HAP-1 (cell line): ENCODE results near the gene FGGY.

ENCODE experiments used
- DNase-seq, 2 experiments: peaks; one replicate each; pipeline ENCODE4 v3.0.0-alpha.2; 2016 to 2020; ENCODE audit warnings: low spot score in 2 of 2
- H3K27me3 ChIP-seq: fragments of 250-450 bp; sonication (Bioruptor Pico); 2 replicates; pipeline ENCODE4 v1.5.1; 2020; ENCODE audit warnings: low read depth, mild to moderate bottlenecking, moderate library complexity
- H3K36me3 ChIP-seq: fragments of 250-450 bp; sonication (Bioruptor Pico); replicated peaks from 2 replicates; pipeline ENCODE4 v1.5.1; 2020; ENCODE audit warnings: mild to moderate bottlenecking
- H3K4me1 ChIP-seq: fragments of 250-450 bp; sonication (Bioruptor Pico); 2 replicates; pipeline ENCODE4 v1.5.1; 2020; ENCODE audit warnings: mild to moderate bottlenecking
- H3K4me3 ChIP-seq: fragments of 250-450 bp; sonication (Bioruptor Pico); 2 replicates; pipeline ENCODE4 v1.5.1; 2020; ENCODE audit warnings: mild to moderate bottlenecking, moderate library complexity
- H3K9me3 ChIP-seq: fragments of 250-450 bp; sonication (Bioruptor Pico); 2 replicates; pipeline ENCODE4 v1.5.1; 2020; ENCODE audit warnings: mild to moderate bottlenecking, moderate library complexity
- in situ Hi-C: fragments of 300-500 bp; cut with MboI; formaldehyde crosslinking; loops from 3 replicates; pipeline ENCODE4 v1.14.3; 2020; ENCODE audit warnings: low sequenced_read_pairs, inconsistent platforms, mixed read lengths

Gene FGGY

DNA sequence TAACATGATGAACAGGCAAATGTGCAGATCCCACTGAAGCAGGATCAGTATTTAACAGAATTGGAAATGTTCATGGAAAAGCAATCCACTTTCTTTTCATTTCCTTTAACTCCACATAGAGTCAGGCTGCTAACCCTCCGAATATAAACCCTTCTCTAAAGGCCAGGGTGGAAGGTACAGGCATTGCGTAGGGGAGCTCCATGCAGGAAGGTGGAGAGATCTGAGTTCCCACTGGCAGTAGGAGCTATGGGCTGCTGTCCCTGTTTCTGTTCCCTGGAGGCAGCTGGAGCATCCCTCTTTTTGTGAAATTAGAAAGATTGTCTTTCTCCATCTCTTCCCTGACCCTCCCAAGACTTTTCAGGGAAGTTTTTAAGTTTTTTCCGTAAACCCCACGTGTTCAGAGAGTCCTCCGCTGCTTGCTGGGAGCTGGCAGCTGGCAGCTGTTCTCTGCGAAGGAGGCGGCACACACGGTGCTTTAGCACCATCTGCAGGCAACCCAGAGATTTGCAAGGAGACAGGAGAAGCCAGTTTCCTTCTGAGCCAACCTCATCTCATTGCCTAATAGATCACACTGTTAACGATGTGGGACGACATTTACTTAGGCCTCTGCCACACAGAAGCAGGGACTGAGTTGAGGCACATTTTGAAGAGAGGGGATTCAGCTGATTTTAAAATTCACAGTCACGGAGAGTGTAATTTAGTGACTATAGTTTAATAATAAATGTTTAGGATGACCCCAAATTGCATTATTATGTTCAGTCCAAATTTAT lies 462.4 kb downstream of the FGGY start:
- Histone ChIP-seq H3K9me3 (no peaks in the 10 kb centered on the region), H3K4me1 (no peaks in the 10 kb centered on the region), H3K27me3 (no peaks in the 10 kb centered on the region), H3K36me3 (no peaks in the 10 kb centered on the region), H3K4me3 (no peak overlapping the region)
- DNase-seq: peak; percentile 68 to 79
- in situ Hi-C loops: loop anchor here (10.0 to 25.0 kb wide), 2 partner anchors 1015 to 1222 kb away; partner anchors contain the start of gene OMA1

DNA sequence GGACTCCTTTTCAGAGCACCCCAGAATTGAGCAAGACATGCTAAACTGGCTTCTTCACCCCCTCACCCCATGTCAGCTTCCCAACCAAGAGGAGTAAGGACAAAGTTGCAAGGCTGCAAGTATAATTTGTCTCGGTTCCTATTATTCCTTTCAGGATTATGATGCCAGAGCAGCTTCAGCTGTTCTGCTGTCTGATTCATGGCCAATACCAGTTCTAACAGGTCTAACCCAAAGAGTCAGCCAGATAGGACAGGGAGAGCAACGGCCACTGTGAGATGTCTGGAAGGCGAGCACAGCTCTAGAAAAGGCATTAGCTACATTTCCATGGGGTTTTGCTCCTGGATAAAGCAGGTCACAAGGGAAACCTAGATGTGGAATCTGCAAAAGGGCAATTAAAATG lies 464.5 kb downstream of the FGGY start:
- Histone ChIP-seq H3K4me1 (peaks cover 17% of the 10 kb centered on the region), H3K27me3 (no peaks in the 10 kb centered on the region), H3K9me3 (no peaks in the 10 kb centered on the region), H3K4me3 (no peak overlapping the region), H3K36me3 (no peaks in the 10 kb centered on the region)
- no peak for DNase-seq
- in situ Hi-C loops: loop anchor here (25.0 kb wide), 1 partner anchor 1224 kb away; the partner anchor contains the start of gene OMA1

DNA sequence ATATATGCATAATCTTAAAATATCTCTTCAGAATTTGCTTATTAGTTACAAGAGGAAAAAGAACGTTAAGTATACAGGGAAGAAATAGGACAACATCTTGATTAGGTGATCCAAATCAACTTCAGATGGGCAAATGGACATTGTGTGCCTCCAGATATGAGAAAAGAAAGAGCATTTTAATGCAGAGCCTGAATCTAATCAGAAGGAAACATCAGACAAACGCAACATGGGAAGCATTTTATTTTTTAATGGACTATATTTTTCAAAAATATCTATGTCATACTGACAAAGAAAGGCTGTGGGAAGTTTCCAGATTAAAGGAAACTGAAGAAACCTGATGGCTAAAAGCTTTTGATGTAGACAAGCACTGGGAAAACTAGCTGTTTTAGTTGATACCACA lies 466.5 kb downstream of the FGGY start:
- H3K27me3 ChIP-seq: no peaks in the 10 kb centered on the region
- in situ Hi-C loops: loop anchor here (25.0 kb wide), 1 partner anchor 1226 kb away; the partner anchor contains the start of gene OMA1
- DNase-seq: no peak
- H3K4me1 ChIP-seq: peaks cover 28% of the 10 kb centered on the region
- no peak overlapping the region for H3K4me3 ChIP-seq
- H3K9me3 ChIP-seq: no peaks in the 10 kb centered on the region
- H3K36me3 ChIP-seq: no peaks in the 10 kb centered on the region

DNA sequence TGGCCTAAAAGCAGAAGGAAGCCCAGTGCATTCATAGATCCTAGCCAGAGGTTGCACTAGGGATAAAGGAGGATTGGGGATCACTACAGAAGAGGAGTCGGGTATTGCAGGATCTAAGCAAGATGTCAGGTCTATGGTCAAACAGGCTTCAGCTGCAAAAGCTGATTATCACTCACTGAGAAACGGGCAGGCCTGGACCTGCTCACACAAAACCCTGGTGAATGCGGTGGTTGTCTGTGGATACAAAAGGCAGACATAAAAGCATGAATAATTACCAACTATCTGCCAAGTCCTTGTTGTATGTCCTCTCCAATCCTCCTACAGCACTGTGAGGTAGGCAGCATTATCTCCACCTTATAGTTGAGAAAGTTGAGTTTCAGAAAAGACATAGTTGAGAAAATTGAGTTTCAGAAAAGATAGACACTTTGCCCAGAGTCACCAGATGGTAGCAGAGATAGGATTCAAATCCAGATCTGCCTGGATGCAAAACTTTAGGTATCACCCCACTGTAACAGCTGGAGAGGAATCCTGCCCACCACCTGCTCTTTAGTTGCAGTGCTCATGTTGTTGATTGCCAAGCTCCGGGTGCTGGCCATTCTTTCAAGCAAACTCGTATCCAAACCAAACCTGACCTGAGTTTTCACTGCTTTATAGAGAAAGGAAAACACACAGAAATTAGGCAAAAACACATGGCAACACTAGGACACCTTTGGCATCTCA lies 468.3 kb downstream of the FGGY start:
- Histone ChIP-seq H3K9me3 (no peaks in the 10 kb centered on the region), H3K27me3 (peaks cover 2% of the 10 kb centered on the region; the same call in 1 of the 2 replicates), H3K4me1 (peaks cover 28% of the 10 kb centered on the region), H3K4me3 (no peak overlapping the region), H3K36me3 (no peaks in the 10 kb centered on the region)
- DNase-seq: peak; percentile 59 to 60
- in situ Hi-C loops: loop anchor here (25.0 kb wide), 1 partner anchor 1228 kb away; the partner anchor contains the start of gene OMA1

DNA sequence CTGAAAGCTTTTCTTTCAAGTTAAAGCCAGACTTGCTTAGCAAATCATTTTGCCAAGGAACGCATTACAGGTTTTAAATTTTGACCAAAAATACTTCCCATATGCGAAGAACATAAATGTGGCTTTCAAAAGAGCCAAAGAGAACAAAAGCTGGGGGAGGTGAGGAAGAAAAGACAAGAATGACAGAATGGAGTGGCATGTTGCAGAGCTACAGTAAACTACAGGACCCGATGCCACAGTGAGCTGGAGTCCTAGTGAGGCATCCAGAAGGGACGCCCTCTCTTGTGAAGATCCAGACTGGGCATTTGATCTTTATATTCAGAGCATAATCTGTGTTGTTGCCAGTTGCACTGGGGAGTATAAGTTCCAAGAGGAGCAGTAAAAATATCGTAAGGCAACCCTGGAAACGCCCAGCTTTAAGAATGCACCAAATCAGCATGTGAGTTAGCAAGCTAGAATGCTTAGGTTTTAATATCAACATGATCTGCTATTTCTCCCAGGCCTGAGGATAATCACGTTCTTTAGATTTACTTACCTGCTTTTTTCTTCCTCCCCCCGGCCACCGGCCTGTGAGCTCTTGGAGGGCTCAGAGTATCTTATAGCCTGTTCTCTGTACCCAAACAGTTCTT lies 469.4 kb downstream of the FGGY start:
- Histone ChIP-seq H3K4me1 (peaks cover 28% of the 10 kb centered on the region), H3K27me3 (peaks cover 12% of the 10 kb centered on the region), H3K4me3 (no peak overlapping the region), H3K36me3 (no peaks in the 10 kb centered on the region), H3K9me3 (no peaks in the 10 kb centered on the region)
- in situ Hi-C loops: loop anchor here (25.0 kb wide), 1 partner anchor 1229 kb away; the partner anchor contains the start of gene OMA1
- DNase-seq: peak in 1 of 2 experiments; percentile 6

DNA sequence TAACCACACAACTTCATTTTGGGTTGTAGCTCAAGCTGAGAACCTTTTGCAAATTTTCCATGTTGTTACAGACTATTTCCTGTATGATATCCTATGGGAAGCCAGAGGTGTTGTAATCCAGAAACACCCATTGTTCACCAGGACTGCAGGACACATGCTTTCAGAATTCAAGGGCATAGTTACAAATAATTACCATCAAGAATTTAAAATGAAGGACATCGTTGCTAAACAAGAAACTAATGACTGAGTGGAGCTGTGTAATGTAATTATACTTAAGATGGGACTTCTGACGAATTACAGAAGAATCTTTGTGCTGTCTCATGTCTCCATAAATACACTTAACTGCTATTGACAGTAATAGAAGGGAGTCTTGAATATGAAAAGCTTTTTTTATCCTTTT lies 470.2 kb downstream of the FGGY start:
- no peak overlapping the region for H3K4me3 ChIP-seq
- H3K27me3 ChIP-seq: peaks cover 14% of the 10 kb centered on the region
- H3K4me1 ChIP-seq: peaks cover 28% of the 10 kb centered on the region
- no peaks in the 10 kb centered on the region for H3K36me3 ChIP-seq
- in situ Hi-C loops: loop anchor here (25.0 kb wide), 1 partner anchor 1230 kb away; the partner anchor contains the start of gene OMA1
- peak; percentile 33 to 84 for DNase-seq
- H3K9me3 ChIP-seq: no peaks in the 10 kb centered on the region

DNA sequence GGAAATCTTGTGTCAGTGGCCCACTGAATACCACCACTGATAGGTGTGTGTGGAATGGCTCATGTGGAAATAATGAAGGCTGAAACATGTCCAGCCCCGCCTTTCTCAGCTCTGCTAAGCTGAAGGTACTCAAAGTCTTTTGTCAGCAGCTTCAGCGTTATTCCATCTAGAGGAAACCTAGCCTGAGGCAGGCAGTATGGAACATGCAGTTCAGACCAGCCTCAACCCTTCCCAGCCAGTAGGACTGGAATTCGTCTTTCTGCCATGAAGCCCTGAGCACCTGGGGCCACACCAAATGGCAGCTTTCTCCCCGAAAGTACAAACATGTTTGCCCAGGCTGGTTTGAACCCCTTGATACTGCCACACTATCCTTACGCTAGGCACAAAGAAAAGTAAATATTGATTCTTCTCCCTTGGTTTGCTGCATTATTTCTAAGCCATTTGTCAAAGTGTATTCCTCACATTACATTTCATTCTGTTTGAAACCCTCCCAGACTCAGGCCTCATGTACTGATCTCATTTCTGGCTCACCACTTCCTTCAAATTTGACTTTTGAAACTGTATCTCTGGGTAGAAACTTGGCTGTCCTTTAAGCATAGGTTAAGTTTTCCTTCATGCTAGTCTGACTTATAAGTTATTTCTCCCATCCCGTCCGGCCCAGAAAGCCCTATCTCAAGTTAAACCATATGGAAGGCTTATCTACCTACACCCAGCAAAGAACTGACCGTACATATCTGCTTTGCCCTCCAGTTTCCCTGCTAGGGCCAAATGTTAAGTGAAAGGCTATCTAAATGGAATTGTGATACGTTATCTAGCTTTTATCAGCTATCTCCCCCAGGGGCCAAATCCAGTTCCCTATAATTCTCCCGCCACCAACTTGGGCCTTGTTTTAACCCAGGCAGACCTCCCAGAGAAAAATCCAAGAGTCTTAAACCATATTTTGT lies 472.2 kb downstream of the FGGY start:
- DNase-seq: no peak
- H3K4me1 ChIP-seq: peaks cover 28% of the 10 kb centered on the region
- in situ Hi-C loops: loop anchor here (25.0 kb wide), 1 partner anchor 1232 kb away; the partner anchor contains the start of gene OMA1
- no peak overlapping the region for H3K4me3 ChIP-seq
- peaks cover 26% of the 10 kb centered on the region for H3K27me3 ChIP-seq
- H3K36me3 ChIP-seq: no peaks in the 10 kb centered on the region
- H3K9me3 ChIP-seq: no peaks in the 10 kb centered on the region

DNA sequence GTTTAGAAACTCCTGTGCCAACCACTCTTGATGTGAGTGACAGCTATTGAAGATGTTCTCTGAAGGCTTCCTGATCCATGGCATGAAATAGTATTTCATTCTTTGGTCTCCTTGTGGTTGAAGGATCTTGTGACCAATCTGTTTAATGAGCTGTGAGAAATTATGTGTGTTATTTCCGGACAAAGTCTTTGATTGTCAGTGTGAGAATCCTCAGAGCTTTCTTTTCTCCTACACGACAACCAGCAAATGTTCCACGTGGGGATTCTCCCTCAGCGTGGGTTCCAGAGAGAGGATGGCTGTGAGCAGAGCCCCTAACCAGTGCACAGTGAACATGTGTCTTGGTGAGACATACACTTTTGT lies 472.8 kb downstream of the FGGY start:
- Histone ChIP-seq H3K27me3 (peaks cover 29% of the 10 kb centered on the region), H3K9me3 (no peaks in the 10 kb centered on the region), H3K36me3 (no peaks in the 10 kb centered on the region), H3K4me1 (peaks cover 28% of the 10 kb centered on the region), H3K4me3 (no peak overlapping the region)
- DNase-seq: no peak
- in situ Hi-C loops: loop anchor here (25.0 kb wide), 1 partner anchor 1232 kb away; the partner anchor contains the start of gene OMA1

DNA sequence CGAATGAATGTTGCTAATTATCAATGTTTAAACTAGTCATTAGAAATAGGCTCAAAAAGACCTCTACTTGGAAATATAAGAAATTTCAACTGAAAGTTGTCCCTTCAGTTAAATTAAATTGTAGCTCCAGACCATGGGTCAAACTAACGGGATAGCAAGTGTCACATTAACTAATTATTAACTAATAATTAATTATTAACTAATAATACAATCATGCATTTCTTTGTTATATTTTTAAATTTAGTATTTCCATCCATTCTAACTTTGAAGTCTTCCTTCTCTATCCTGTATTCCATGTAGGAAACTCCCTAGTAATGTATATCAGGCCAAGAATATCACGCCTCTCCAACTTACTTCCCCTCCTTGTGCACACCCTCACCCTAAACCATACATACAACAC lies 474.5 kb downstream of the FGGY start:
- in situ Hi-C loops: loop anchor here (25.0 kb wide), 1 partner anchor 1234 kb away; the partner anchor contains the start of gene OMA1
- Histone ChIP-seq H3K4me1 (peaks cover 12% of the 10 kb centered on the region), H3K4me3 (no peak overlapping the region), H3K36me3 (no peaks in the 10 kb centered on the region), H3K9me3 (no peaks in the 10 kb centered on the region), H3K27me3 (peaks cover 40% of the 10 kb centered on the region)
- no peak for DNase-seq

DNA sequence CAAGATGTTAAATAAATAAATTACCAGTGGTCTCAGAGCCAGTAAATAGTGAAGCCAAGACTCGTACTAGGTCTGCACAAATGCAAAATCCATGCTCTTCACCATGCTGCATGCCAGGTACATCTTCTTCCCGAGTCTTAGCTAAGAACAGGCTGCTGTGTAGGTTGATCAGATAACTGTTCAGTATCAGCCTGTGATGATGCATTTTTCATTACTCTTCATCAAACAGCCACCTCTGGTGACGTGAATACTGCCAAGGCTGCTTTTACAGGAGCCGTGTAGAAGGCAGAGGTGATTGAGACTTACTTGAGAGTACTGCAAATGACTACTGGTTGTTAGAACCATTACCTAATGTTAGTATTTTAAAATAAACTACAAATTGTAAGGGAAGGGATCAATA lies 478.6 kb downstream of the FGGY start:
- Histone ChIP-seq H3K4me3 (no peak overlapping the region), H3K36me3 (no peaks in the 10 kb centered on the region), H3K4me1 (no peaks in the 10 kb centered on the region), H3K9me3 (no peaks in the 10 kb centered on the region), H3K27me3 (peaks cover 38% of the 10 kb centered on the region)
- in situ Hi-C loops: no loop called here
- DNase-seq: no peak

DNA sequence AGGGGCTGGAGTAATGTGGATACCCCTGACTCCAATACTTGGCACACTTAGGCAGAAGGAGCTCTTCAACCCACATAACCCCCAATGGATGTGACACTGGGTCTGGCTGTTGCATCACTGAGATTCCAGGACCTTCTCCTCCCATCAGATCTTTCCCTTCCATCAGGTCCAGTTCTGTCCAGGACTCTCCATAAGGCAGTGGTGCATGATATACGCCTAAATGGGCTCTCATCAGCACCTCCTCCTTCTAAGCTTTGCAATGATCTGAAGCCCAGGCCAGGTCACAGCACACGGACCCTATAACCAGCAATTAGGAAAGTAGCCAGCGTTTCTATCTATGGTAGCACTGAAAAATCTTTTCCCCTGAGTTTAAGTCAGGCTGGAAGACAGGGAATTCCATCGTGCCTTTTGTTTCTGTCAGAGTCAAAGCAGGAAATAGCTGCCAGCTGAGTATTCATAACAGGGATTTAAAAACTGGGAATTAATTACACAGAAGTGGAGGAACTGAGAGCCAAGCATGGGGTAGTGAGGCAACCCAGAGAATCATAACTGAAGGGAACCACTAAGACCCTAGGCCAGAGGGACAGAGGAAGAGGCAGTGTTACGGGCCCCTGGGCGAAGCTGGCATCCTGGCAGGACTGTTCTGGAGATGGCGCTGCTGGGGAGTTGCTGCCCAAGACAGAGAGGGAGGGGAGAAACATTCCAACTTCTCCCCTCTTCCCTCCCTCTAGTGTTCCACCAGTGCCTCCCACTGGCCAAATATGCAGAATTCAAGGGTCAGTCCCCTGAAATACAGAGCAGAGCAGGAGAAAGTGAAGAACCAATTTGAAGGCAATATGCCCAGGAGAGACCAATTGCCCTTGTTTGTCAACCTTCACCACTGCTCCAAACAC lies 480.3 kb downstream of the FGGY start:
- Histone ChIP-seq H3K9me3 (no peaks in the 10 kb centered on the region), H3K36me3 (no peaks in the 10 kb centered on the region), H3K4me1 (no peaks in the 10 kb centered on the region), H3K4me3 (no peak overlapping the region), H3K27me3 (peaks cover 28% of the 10 kb centered on the region)
- no peak for DNase-seq
- in situ Hi-C loops: no loop called here

DNA sequence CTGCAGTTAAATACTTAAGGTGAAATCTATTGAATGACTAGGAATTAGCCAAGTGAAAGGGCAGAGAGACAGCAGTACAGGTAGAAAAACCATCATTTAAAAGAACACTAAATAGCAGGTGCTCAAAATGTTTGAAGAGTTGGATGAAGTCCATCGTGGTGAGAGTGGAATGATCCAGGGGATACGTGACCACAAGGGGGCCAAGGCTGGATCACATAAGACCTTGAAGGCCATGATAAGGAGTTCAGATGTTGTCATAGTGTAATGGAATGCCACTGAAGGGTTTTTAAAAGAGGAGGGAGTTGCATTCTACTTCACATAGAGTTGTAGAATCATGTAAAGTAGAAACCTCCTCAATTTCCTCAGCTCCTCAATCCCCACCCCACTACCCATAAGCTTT lies 483.1 kb downstream of the FGGY start:
- Histone ChIP-seq H3K4me1 (no peaks in the 10 kb centered on the region), H3K4me3 (no peak overlapping the region), H3K9me3 (no peaks in the 10 kb centered on the region), H3K36me3 (no peaks in the 10 kb centered on the region), H3K27me3 (peaks cover 11% of the 10 kb centered on the region)
- in situ Hi-C loops: no loop called here
- no peak for DNase-seq
